K562 (cell line): ENCODE data around the gene MAPKAPK3. TPM values are rescaled to one million over a fixed set of nuclear protein-coding genes. Genes with fewer than 3 reads are reported as not detected.

Source experiments
- ATAC-seq: fragments of 200-7000 bp; cut with Tn5 transposase; 3 replicates; pipeline ENCODE4 v1.9.1; 2020; ENCODE audit warnings: moderate library complexity
- BruUV-seq: library from RNA; stranded (reverse); fragments of 400-500 nt; replicated peaks from 2 replicates; lab custom pipeline; 2021; lab: Mats Ljungman, UMichigan
- CTCF ChIA-PET: fragments of 300-600 bp; formaldehyde crosslinking; extraction: SDS; loops from one replicate; lab custom pipeline; 2021; ENCODE audit warnings: low intra/inter-chr PET ratio; lab: Yijun Ruan, JAX
- POLR2A ChIA-PET: fragments of 300-600, 350-650 bp; sonication (Branson Sonifier 250); formaldehyde crosslinking; extraction: SDS; loops from one replicate; lab custom pipeline; 2021; ENCODE audit warnings: antibody characterized with exemption, inconsistent platforms; lab: Yijun Ruan, JAX
- DNase-seq, 4 experiments: peaks; one replicate each; pipeline versions ENCODE4 v3.0.0 to v3.0.0-alpha.2; 2011 to 2018; ENCODE audit warnings: low spot score in 3 of 4, mixed read lengths in 3 of 4; ENCODE audit errors: extremely low read depth in 1 of 4
- FAIRE-seq: peaks from 2 replicates; lab custom pipeline; 2011; peaks lifted over from hg19 to GRCh38; lab: Jason Lieb, UNC
- H2AFZ ChIP-seq: 2 replicates; pipeline ENCODE4 v1.6.0; 2011; ENCODE audit warnings: low read depth, low read length, control low read depth, inconsistent platforms
- H3K27ac ChIP-seq: fragments of 200-600 bp; 3 replicates; pipeline ENCODE4 v1.8.0; 2011; ENCODE audit warnings: low read depth, mild to moderate bottlenecking, control low read depth, inconsistent platforms, low read length, moderate library complexity, mixed read lengths; ENCODE audit errors: extremely low read depth
- H3K27me3 ChIP-seq, 2 experiments: fragments of 300-600 bp in 1 of 2; 2 replicates in 1 of 2; 3 replicates in 1 of 2; pipeline versions ENCODE4 v1.6.0 to v1.8.0; 2011; ENCODE audit warnings: inconsistent platforms in 2 of 2, low read length in 2 of 2, mild to moderate bottlenecking in 1 of 2, mixed read lengths in 1 of 2, moderate library complexity in 1 of 2; ENCODE audit not compliant: control insufficient read depth in 2 of 2, insufficient read depth in 2 of 2
- H3K36me3 ChIP-seq: fragments of 300-600 bp; 3 replicates; pipeline ENCODE4 v1.8.0; 2011; ENCODE audit warnings: mild to moderate bottlenecking, low read length, inconsistent platforms; ENCODE audit not compliant: control insufficient read depth, insufficient read depth
- H3K4me1 ChIP-seq, 2 experiments: fragments of 200-600 bp in 1 of 2; replicated peaks in 1 of 2; 2 replicates in 1 of 2; 3 replicates in 1 of 2; pipeline versions ENCODE4 v1.5.1 to v1.8.0; 2011; ENCODE audit warnings: inconsistent platforms in 2 of 2, low read length in 2 of 2, mild to moderate bottlenecking in 1 of 2, mixed read lengths in 1 of 2, moderate library complexity in 1 of 2; ENCODE audit not compliant: control insufficient read depth in 2 of 2, insufficient read depth in 2 of 2
- H3K4me2 ChIP-seq: 2 replicates; pipeline ENCODE4 v1.6.1; 2011; ENCODE audit warnings: low read length, control low read depth, inconsistent platforms, mixed read lengths; ENCODE audit not compliant: insufficient read depth
- H3K4me3 ChIP-seq: fragments of 200-600 bp; sonication (generic), shearing (Covaris generic); 2 replicates; pipeline ENCODE4 v1.5.1; 2016; ENCODE audit warnings: control low read depth, inconsistent platforms
- H3K79me2 ChIP-seq: fragments of 200-600 bp; 3 replicates; pipeline ENCODE4 v1.8.0; 2011; ENCODE audit warnings: low read length, inconsistent platforms; ENCODE audit not compliant: control insufficient read depth, insufficient read depth
- H3K9ac ChIP-seq, 2 experiments: 2 replicates each; pipeline versions ENCODE4 v1.6.0 to v1.6.1; 2011; ENCODE audit warnings: low read depth in 2 of 2, low read length in 2 of 2, control low read depth in 1 of 2, inconsistent platforms in 1 of 2, mild to moderate bottlenecking in 1 of 2, mixed read lengths in 1 of 2; ENCODE audit not compliant: insufficient read depth in 1 of 2
- H3K9me1 ChIP-seq: one replicate; pipeline ENCODE4 v1.6.0; 2011; ENCODE audit warnings: inconsistent platforms, mild to moderate bottlenecking, low read length, moderate library complexity; ENCODE audit not compliant: control insufficient read depth, insufficient read depth
- H3K9me3 ChIP-seq: replicated peaks from 2 replicates; pipeline ENCODE4 v1.5.1; 2011; ENCODE audit warnings: low read depth, low read length, inconsistent platforms; ENCODE audit not compliant: control insufficient read depth, insufficient read depth
- H4K20me1 ChIP-seq: replicated peaks from 2 replicates; pipeline ENCODE4 v1.6.1; 2011; ENCODE audit warnings: low read length, inconsistent platforms, mixed read lengths; ENCODE audit not compliant: control insufficient read depth, insufficient read depth
- CEBPB ChIP-seq: fragments of 450-650 bp; IDR thresholded peaks from 2 replicates; pipeline ENCODE4 v1.6.1; 2016; ENCODE audit warnings: missing genetic modification characterization, missing compliant biosample characterization
- FOXP1 ChIP-seq: sonication (generic); formaldehyde crosslinking; IDR thresholded peaks from 2 replicates; pipeline ENCODE4 v1.8.0; 2022; ENCODE audit warnings: mild to moderate bottlenecking, missing genetic modification reagents
- NFRKB ChIP-seq: fragments of 450-650 bp; IDR thresholded peaks from 2 replicates; pipeline ENCODE4 v1.6.1; 2016; ENCODE audit warnings: low read depth
- PPARD ChIP-seq: fragments of 250-450 bp; sonication (Bioruptor Pico); IDR thresholded peaks from 2 replicates; pipeline ENCODE4 v1.8.0; 2022; ENCODE audit warnings: inconsistent platforms, mild to moderate bottlenecking, moderate library complexity
- RHOXF2B ChIP-seq: fragments of 250-450 bp; sonication (Bioruptor Pico); conservative IDR thresholded peaks from 2 replicates; pipeline ENCODE4 v1.5.1; 2021
- RNF2 ChIP-seq: sonication (generic); IDR thresholded peaks from 2 replicates; pipeline ENCODE4 v1.6.1; 2016
- TCF7L2 ChIP-seq: fragments of 150-350 bp; IDR thresholded peaks from 2 replicates; pipeline ENCODE4 v1.6.1; 2016; ENCODE audit warnings: low read depth, mild to moderate bottlenecking, low read length, moderate library complexity
- ZNF217 ChIP-seq: sonication (generic); formaldehyde crosslinking; IDR thresholded peaks from 2 replicates; pipeline ENCODE4 v1.8.0; 2022; ENCODE audit warnings: mild to moderate bottlenecking, missing genetic modification reagents
- ZNF778 ChIP-seq: fragments of 450-650 bp; formaldehyde crosslinking; IDR thresholded peaks from 2 replicates; pipeline ENCODE4 v1.4.0; 2020; ENCODE audit warnings: mild to moderate bottlenecking, moderate library complexity
- WGBS: fragments of 100-300 bp; shearing (Covaris generic); methylation state at CpG from one replicate; pipeline ENCODE4 v1.1.6; 2016; ENCODE audit warnings: low coverage, mixed read lengths; ENCODE audit not compliant: insufficient coverage; ENCODE audit errors: missing lambda C conversion rate; 5-methylcytosine and 5-hydroxymethylcytosine counted together
- in situ Hi-C: fragments of 300-500 bp; cut with MboI; formaldehyde crosslinking; loops from 4 replicates; pipeline ENCODE4 v1.15.0; 2018; ENCODE audit warnings: inconsistent platforms, mixed read lengths
- intact Hi-C: fragments of 100-400 bp; cut with micrococcal nuclease; formaldehyde crosslinking; loops from 2 replicates; pipeline ENCODE4 v1.14.2; 2022
- polyA plus RNA-seq, 8 experiments: library from polyadenylated mRNA; depleted of rRNA in 4 of 8; stranded (reverse) in 5 of 8; unstranded in 3 of 8; fragments of >200 nt; fragmentation: Nextera tagmentation in 2 of 8; fragmentation: Illumina TruSeq in 1 of 8; extraction: Ambion mirVana in 2 of 8; extraction: Trizol in 1 of 8; gene quantifications; 2 replicates each; pipeline versions ENCODE4 v1.2.1 to v1.2.3, GENCODE V29; 2011 to 2014; ENCODE audit warnings: inconsistent platforms in 1 of 8, missing spikeins in 1 of 8
- total RNA-seq, 7 experiments: library from RNA; depleted of rRNA in 6 of 7; stranded (reverse); fragments of >200 nt in 6 of 7; fragmentation: Illumina TruSeq in 2 of 7; extraction: Trizol in 2 of 7; gene quantifications; 2 replicates each; pipeline versions ENCODE4 v1.2.1 to v1.2.3, GENCODE V29; 2011 to 2021; ENCODE audit warnings: low replicate concordance in 1 of 7
- TF ChIP-seq, protein P1 (sequence below): fragments of 450-650 bp; IDR thresholded peaks from 2 replicates; pipeline ENCODE4 v1.6.1; 2016; ENCODE audit warnings: antibody characterized with exemption
- TF ChIP-seq, protein P2 (sequence below), 2 experiments: IDR thresholded peaks; 2 replicates each; pipeline ENCODE4 v1.6.1; 2012; ENCODE audit warnings: improper control_type of control experiment in 2 of 2, low read depth in 2 of 2, low read length in 2 of 2, borderline replicate concordance in 1 of 2
- TF ChIP-seq, protein P3 (sequence below): IDR thresholded peaks from 2 replicates; pipeline ENCODE4 v1.6.1; 2011; ENCODE audit warnings: borderline replicate concordance, low read depth, mild to moderate bottlenecking, moderate library complexity, low read length; ENCODE audit not compliant: insufficient read depth, poor library complexity, severe bottlenecking
- TF ChIP-seq, protein P4 (sequence below): IDR thresholded peaks from 2 replicates; pipeline ENCODE4 v1.6.1; 2014; ENCODE audit warnings: antibody characterized with exemption
- TF ChIP-seq, protein P5 (sequence below): fragments of 450-650 bp; IDR thresholded peaks from one replicate; pipeline ENCODE4 v1.6.1; 2018; ENCODE audit warnings: mild to moderate bottlenecking, moderate library complexity; ENCODE audit not compliant: partially characterized antibody

MAPKAPK3 gene
- total and polyA plus RNA-seq, 9 of the 15 experiments (the other 6 are each of a cell fraction or from before 2014, with no cell fraction given): 8.0 to 56.4 (median 41.2) TPM

DNA sequence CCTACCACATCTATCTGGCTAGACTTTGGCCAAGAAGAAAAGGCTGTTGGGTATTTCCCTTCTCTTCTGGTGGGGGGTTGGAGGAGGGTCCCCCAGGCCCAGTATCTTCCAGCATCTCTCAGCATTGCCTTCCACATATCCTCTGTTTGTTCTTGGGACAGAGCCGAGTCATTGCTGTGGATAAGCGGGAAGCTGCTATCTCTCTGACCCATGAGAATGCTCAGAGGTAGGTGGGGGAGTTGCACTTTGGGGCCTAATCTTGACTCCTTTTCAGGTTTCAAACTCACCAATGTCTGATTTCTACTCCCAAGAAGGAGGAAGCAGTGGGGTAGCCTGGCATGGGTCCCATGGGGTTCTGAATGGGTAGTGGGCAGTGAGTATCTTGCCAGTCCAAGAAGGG lies 39.6 kb upstream of the MAPKAPK3 start:
- no peaks in the 10 kb centered on the region for H3K9me1 ChIP-seq
- H2AFZ ChIP-seq: no peak overlapping the region
- no peaks in the 10 kb centered on the region for H3K27me3 ChIP-seq
- peaks cover 65% of the 10 kb centered on the region; the same call in 2 of the 3 replicates for H3K36me3 ChIP-seq
- CTCF ChIA-PET: no interaction called here
- H3K4me1 ChIP-seq: peaks cover 39 to 48% of the 10 kb centered on the region in 2 experiments; a peak in 4 of 5 replicates
- ATAC-seq (peak; percentile 49; the same call in 2 of the 3 replicates), DNase-seq (peak; percentile 44 to 57 (median 46)), FAIRE-seq (peak; percentile 82)
- BruUV-seq: no TSS peak
- peak overlapping the region in 1 of 2 experiments; percentile 84; a peak in 1 of 4 replicates for H3K9ac ChIP-seq
- in situ Hi-C loops: loop anchor here (5.0 kb wide), 1 partner anchor 35 kb away; the partner anchor contains the start of gene CISH
- H4K20me1 ChIP-seq: no peaks in the 10 kb centered on the region
- peak overlapping the region; percentile 10; the same call in 1 of the 2 replicates for H3K4me2 ChIP-seq
- intact Hi-C loops: loop anchor here (2.0 kb wide), 1 partner anchor 13 kb away; no protein-coding TSS in a partner anchor
- POLR2A ChIA-PET: interaction anchor here (0.7 to 1.9 kb wide), 5 partner anchors 8 to 36 kb away, joined by 3 to 9 read pairs (median 3); partner anchors contain the start of genes CISH and HEMK1
- WGBS: 7% methylated on average over 2 of the region's 2 CpGs
- peak overlapping the region; percentile 48 for H3K27ac ChIP-seq
- no peaks in the 10 kb centered on the region; the same call in 2 of the 3 replicates for H3K79me2 ChIP-seq
- no peak overlapping the region for H3K4me3 ChIP-seq
- H3K9me3 ChIP-seq: no peaks in the 10 kb centered on the region
- TF ChIP-seq ZNF778 (no peak), FOXP1 (CRISPR knock-in tag) (no peak), RNF2 (no peak), TCF7L2 (no peak), NFRKB (no peak), ZNF217 (CRISPR knock-in tag) (no peak), RHOXF2B (CRISPR knock-in tag) (no peak), PPARD (no peak), CEBPB (tag) (no peak)
- TF ChIP-seq, protein P1, sequence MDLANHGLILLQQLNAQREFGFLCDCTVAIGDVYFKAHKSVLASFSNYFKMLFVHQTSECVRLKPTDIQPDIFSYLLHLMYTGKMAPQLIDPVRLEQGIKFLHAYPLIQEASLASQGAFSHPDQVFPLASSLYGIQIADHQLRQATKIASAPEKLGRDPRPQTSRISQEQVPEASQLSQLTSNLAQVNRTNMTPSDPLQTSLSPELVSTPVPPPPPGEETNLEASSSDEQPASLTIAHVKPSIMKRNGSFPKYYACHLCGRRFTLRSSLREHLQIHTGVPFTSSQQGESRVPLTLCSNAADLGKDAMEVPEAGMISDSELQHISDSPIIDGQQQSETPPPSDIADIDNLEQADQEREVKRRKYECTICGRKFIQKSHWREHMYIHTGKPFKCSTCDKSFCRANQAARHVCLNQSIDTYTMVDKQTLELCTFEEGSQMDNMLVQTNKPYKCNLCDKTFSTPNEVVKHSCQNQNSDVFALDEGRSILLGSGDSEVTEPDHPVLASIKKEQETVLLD: no peak
- TF ChIP-seq, protein P2, sequence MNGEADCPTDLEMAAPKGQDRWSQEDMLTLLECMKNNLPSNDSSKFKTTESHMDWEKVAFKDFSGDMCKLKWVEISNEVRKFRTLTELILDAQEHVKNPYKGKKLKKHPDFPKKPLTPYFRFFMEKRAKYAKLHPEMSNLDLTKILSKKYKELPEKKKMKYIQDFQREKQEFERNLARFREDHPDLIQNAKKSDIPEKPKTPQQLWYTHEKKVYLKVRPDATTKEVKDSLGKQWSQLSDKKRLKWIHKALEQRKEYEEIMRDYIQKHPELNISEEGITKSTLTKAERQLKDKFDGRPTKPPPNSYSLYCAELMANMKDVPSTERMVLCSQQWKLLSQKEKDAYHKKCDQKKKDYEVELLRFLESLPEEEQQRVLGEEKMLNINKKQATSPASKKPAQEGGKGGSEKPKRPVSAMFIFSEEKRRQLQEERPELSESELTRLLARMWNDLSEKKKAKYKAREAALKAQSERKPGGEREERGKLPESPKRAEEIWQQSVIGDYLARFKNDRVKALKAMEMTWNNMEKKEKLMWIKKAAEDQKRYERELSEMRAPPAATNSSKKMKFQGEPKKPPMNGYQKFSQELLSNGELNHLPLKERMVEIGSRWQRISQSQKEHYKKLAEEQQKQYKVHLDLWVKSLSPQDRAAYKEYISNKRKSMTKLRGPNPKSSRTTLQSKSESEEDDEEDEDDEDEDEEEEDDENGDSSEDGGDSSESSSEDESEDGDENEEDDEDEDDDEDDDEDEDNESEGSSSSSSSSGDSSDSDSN (IDR thresholded peaks at IDR 0.05; ENCODE audit: borderline replicate concordance in 1 of 2, low read depth in 2 of 2, low read length in 2 of 2): no peak
- TF ChIP-seq, protein P3, sequence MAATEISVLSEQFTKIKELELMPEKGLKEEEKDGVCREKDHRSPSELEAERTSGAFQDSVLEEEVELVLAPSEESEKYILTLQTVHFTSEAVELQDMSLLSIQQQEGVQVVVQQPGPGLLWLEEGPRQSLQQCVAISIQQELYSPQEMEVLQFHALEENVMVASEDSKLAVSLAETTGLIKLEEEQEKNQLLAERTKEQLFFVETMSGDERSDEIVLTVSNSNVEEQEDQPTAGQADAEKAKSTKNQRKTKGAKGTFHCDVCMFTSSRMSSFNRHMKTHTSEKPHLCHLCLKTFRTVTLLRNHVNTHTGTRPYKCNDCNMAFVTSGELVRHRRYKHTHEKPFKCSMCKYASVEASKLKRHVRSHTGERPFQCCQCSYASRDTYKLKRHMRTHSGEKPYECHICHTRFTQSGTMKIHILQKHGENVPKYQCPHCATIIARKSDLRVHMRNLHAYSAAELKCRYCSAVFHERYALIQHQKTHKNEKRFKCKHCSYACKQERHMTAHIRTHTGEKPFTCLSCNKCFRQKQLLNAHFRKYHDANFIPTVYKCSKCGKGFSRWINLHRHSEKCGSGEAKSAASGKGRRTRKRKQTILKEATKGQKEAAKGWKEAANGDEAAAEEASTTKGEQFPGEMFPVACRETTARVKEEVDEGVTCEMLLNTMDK: no peak
- TF ChIP-seq, protein P4, sequence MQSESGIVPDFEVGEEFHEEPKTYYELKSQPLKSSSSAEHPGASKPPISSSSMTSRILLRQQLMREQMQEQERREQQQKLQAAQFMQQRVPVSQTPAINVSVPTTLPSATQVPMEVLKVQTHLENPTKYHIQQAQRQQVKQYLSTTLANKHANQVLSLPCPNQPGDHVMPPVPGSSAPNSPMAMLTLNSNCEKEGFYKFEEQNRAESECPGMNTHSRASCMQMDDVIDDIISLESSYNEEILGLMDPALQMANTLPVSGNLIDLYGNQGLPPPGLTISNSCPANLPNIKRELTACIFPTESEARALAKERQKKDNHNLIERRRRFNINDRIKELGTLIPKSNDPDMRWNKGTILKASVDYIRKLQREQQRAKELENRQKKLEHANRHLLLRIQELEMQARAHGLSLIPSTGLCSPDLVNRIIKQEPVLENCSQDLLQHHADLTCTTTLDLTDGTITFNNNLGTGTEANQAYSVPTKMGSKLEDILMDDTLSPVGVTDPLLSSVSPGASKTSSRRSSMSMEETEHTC: no peak
- TF ChIP-seq, protein P5, sequence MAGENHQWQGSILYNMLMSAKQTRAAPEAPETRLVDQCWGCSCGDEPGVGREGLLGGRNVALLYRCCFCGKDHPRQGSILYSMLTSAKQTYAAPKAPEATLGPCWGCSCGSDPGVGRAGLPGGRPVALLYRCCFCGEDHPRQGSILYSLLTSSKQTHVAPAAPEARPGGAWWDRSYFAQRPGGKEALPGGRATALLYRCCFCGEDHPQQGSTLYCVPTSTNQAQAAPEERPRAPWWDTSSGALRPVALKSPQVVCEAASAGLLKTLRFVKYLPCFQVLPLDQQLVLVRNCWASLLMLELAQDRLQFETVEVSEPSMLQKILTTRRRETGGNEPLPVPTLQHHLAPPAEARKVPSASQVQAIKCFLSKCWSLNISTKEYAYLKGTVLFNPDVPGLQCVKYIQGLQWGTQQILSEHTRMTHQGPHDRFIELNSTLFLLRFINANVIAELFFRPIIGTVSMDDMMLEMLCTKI: no peak
